GM12872 (cell line): ENCODE results near the gene CAMTA2.

Experiments
- CTCF ChIP-seq: IDR thresholded peaks from 3 replicates; pipeline ENCODE4 v1.5.1; 2011; ENCODE audit warnings: low read depth, mild to moderate bottlenecking, low read length, moderate library complexity; ENCODE audit not compliant: insufficient read depth

CAMTA2 gene

GRCh38 chr17:4998027-4998731 is 10.7 kb upstream of the CAMTA2 start:
- TF ChIP-seq CTCF: no peak

GRCh38 chr17:4997302-4998026 is 10.0 kb upstream of the CAMTA2 start, which contains the start of the genes INCA1 and KIF1C:
Gene INCA1 (minus strand): TSS chr17:4997522. CDS start chr17:4994437, 3,085 bp downstream.
Gene KIF1C (plus strand): TSS chr17:4997950. CDS start chr17:5000247, 2,297 bp downstream.
- TF ChIP-seq CTCF: no peak

- no peak for TF ChIP-seq CTCF
Measured at GRCh38 chr17:4994081-4994595, 6.7 kb upstream of the CAMTA2 start.

- no peak for TF ChIP-seq CTCF
Measured at GRCh38 chr17:4987767-4988567, 492 bp upstream of the CAMTA2 start.

- TF ChIP-seq CTCF: no peak
Measured at GRCh38 chr17:4986403-4986802, 1.1 kb downstream of the CAMTA2 start.

GRCh38 chr17:4982305-4982704 is 5.2 kb downstream of the CAMTA2 start:
- no peak for TF ChIP-seq CTCF
